Erythroblast (primary cell): ENCODE results near the gene GOLGB1.

Experiments used
- GATA1 ChIP-seq: IDR thresholded peaks from 2 replicates; pipeline ENCODE4 v1.6.1; 2011; ENCODE audit warnings: low read depth, mild to moderate bottlenecking, control low read depth, low read length, moderate library complexity
- POLR2A ChIP-seq: IDR thresholded peaks from 2 replicates; pipeline ENCODE4 v1.6.1; 2011; ENCODE audit warnings: mild to moderate bottlenecking, low read length

GRCh38 chr3:121739902-121740301 is 9.6 kb downstream of the GOLGB1 start:
- TF ChIP-seq POLR2A, result no peak
- TF ChIP-seq GATA1, result no peak
